GM12892 (cell line): Measurements from ENCODE around the gene RPEL1.

Experiments used
- DNase-seq: peaks from one replicate; pipeline ENCODE4 v3.0.0; 2011; ENCODE audit not compliant: insufficient read length
- FAIRE-seq: peaks from 2 replicates; lab custom pipeline; 2011; peaks lifted over from hg19 to GRCh38; lab: Jason Lieb, UNC
- POLR2A ChIP-seq: IDR thresholded peaks from 2 replicates; pipeline ENCODE4 v1.6.1; 2011; ENCODE audit warnings: low read depth, low read length, control low read depth
- POLR2AphosphoS5 ChIP-seq: IDR thresholded peaks from 2 replicates; pipeline ENCODE4 v1.6.1; 2011; ENCODE audit warnings: low read depth, low read length, control low read depth
- TAF1 ChIP-seq: IDR thresholded peaks from 2 replicates; pipeline ENCODE4 v1.6.1; 2011; ENCODE audit warnings: low read depth, mild to moderate bottlenecking, control low read depth, low read length, borderline replicate concordance

Gene RPEL1

GRCh38 chr10:103295374-103296015, 49.8 kb downstream of the RPEL1 start:
- TF ChIP-seq POLR2A (no peak), POLR2AphosphoS5 (no peak), TAF1 (no peak)
- DNase-seq (no peak), FAIRE-seq (no peak)
